BJ (cell line): Measurements from ENCODE around the gene PIK3C3. TPM values are rescaled to one million over a fixed set of nuclear protein-coding genes. Genes with fewer than 3 reads are reported as not detected.

ENCODE experiments used
- CTCF ChIA-PET: fragments of 350-600 bp; formaldehyde crosslinking; extraction: SDS; loops from one replicate; lab custom pipeline; 2021; ENCODE audit warnings: antibody characterized with exemption, inconsistent platforms; lab: Yijun Ruan, JAX
- POLR2A ChIA-PET: fragments of 300-600 bp; sonication (Branson Sonifier 250); formaldehyde crosslinking; extraction: SDS; loops from one replicate; lab custom pipeline; 2021; ENCODE audit warnings: antibody characterized with exemption; lab: Charles Lee
- DNase-seq: peaks from one replicate; pipeline ENCODE4 v3.0.0-alpha.2; 2011; ENCODE audit warnings: low read depth
- H3K27me3 ChIP-seq: 2 replicates; pipeline ENCODE4 v1.6.0; 2011; ENCODE audit warnings: low read length; ENCODE audit not compliant: control insufficient read depth, insufficient read depth
- H3K36me3 ChIP-seq: 2 replicates; pipeline ENCODE4 v1.5.1; 2011; ENCODE audit warnings: low read length; ENCODE audit not compliant: control insufficient read depth, insufficient read depth
- H3K4me3 ChIP-seq: 2 replicates; pipeline ENCODE4 v1.5.1; 2011; ENCODE audit warnings: low read depth, mild to moderate bottlenecking, control low read depth, low read length
- polyA plus RNA-seq: library from polyadenylated mRNA; depleted of rRNA; stranded (reverse); fragments of >200 nt; gene quantifications from 2 replicates; pipeline ENCODE4 v1.2.3, GENCODE V29; 2011
- TF ChIP-seq, protein P1 (sequence below): IDR thresholded peaks from 2 replicates; pipeline ENCODE4 v1.5.1; 2011; ENCODE audit warnings: low read depth, mild to moderate bottlenecking, control low read depth, inconsistent platforms, low read length, moderate library complexity; ENCODE audit not compliant: insufficient read depth

PIK3C3 gene
- polyA plus RNA-seq, 1 experiment, result 45.3 TPM

GRCh38 chr18:41940506-41941215, 14.4 kb upstream of the PIK3C3 start:
- CTCF ChIA-PET, result no interaction called here
- POLR2A ChIA-PET, result no interaction called here
- Histone ChIP-seq H3K27me3 (no peaks in the 10 kb centered on the region), H3K4me3 (no peak overlapping the region), H3K36me3 (no peaks in the 10 kb centered on the region)
- TF ChIP-seq, protein P1, sequence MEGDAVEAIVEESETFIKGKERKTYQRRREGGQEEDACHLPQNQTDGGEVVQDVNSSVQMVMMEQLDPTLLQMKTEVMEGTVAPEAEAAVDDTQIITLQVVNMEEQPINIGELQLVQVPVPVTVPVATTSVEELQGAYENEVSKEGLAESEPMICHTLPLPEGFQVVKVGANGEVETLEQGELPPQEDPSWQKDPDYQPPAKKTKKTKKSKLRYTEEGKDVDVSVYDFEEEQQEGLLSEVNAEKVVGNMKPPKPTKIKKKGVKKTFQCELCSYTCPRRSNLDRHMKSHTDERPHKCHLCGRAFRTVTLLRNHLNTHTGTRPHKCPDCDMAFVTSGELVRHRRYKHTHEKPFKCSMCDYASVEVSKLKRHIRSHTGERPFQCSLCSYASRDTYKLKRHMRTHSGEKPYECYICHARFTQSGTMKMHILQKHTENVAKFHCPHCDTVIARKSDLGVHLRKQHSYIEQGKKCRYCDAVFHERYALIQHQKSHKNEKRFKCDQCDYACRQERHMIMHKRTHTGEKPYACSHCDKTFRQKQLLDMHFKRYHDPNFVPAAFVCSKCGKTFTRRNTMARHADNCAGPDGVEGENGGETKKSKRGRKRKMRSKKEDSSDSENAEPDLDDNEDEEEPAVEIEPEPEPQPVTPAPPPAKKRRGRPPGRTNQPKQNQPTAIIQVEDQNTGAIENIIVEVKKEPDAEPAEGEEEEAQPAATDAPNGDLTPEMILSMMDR, result no peak
- peak; percentile 81 for DNase-seq

- H3K4me3 ChIP-seq, result no peak overlapping the region
- no peaks in the 10 kb centered on the region for H3K27me3 ChIP-seq
- TF ChIP-seq, protein P1, result no peak
- no peak for DNase-seq
- ChIA-PET CTCF (no interaction called here), POLR2A (no interaction called here)
- no peaks in the 10 kb centered on the region for H3K36me3 ChIP-seq
Observed at GRCh38 chr18:41942254-41942653, 12.8 kb upstream of the PIK3C3 start.

GRCh38 chr18:41948544-41949110, 6.4 kb upstream of the PIK3C3 start:
- no peak for DNase-seq
- H3K27me3 ChIP-seq, result no peaks in the 10 kb centered on the region
- H3K4me3 ChIP-seq, result no peak overlapping the region
- TF ChIP-seq, protein P1, result no peak
- CTCF ChIA-PET, result no interaction called here
- POLR2A ChIA-PET, result no interaction called here
- no peaks in the 10 kb centered on the region for H3K36me3 ChIP-seq

DNA sequence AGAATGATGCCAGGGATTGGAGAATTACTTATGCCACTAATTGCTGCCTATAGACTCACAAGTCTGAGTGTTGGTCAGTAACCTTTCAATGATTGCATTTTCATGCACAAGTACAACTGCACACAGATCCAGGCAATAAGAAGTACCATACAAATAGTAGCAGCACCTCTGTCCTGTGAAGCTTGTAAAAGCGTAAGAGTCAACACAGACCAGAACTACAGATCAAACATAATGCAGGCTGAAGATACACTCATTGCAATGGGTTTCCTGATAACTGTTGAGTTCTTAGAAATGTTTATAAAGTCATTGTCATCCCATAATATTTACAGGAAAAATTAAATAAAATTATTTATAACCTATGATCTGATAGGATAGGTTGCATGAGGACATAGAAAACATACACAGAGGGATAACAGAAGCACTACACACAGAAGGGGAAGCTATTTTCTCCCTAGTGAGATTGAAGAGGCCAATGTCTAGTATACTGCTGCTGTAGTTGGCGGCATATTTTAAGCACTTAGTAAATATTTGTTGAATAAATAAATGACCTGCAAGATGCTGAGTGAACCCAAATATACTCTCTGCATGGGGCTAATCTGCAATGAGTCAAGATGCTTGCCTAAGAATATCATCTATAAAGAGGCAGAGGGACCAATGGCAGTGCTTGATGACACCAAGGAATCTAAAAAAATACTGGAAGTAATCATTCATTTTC, 5.7 kb upstream of the PIK3C3 start:
- POLR2A ChIA-PET, result no interaction called here
- H3K4me3 ChIP-seq, result no peak overlapping the region
- CTCF ChIA-PET, result no interaction called here
- TF ChIP-seq, protein P1, result no peak
- H3K27me3 ChIP-seq, result no peaks in the 10 kb centered on the region
- no peaks in the 10 kb centered on the region for H3K36me3 ChIP-seq
- no peak for DNase-seq

DNA sequence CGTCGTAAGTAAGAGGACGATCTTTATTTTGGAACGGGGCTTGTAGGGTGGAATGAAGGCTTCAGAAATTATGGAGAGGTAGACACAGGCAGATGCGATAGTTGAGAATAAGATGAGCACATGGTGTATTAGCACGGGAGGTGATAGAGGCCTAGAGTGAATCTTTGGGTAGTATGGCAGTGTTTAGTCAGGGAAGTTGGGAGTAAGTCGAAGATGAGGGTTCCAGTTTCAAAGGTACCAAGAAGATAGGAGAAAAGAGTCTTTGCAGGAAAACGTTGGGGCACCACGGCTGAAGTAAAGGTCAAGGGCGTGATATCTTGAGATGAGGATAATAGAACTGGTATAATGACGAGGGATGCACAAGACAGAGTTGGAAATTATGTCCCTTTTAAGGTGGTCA, 654 bp downstream of the PIK3C3 start:
- no peak for DNase-seq
- CTCF ChIA-PET, result no interaction called here

More for the DNA sequence above, 654 bp downstream of the PIK3C3 start:
- H3K27me3 ChIP-seq, result no peaks in the 10 kb centered on the region
- TF ChIP-seq, protein P1, result no peak
- peak overlapping the region; percentile 90 for H3K4me3 ChIP-seq
- H3K36me3 ChIP-seq, result no peaks in the 10 kb centered on the region
- POLR2A ChIA-PET, result no interaction called here
